Sigmoid colon (tissue), 4 donors: ENCODE results near the gene UAP1.

ENCODE experiments used
- EP300 ChIP-seq, 4 donors: sonication (generic); formaldehyde crosslinking; IDR thresholded peaks; one replicate each; pipeline ENCODE4 v1.6.1; 2017; ENCODE audit warnings: antibody characterized with exemption in 4 of 4
- POLR2A ChIP-seq, 2 donors: fragments of 450-650 bp; IDR thresholded peaks; one replicate each; pipeline ENCODE4 v1.6.1; 2016; ENCODE audit warnings: antibody characterized with exemption in 2 of 2, mild to moderate bottlenecking in 2 of 2, moderate library complexity in 2 of 2
- POLR2AphosphoS5 ChIP-seq, 4 donors: sonication (generic); formaldehyde crosslinking; IDR thresholded peaks; one replicate each; pipeline ENCODE4 v1.6.1; 2017; ENCODE audit warnings: antibody characterized with exemption in 4 of 4
- TF ChIP-seq, protein P1 (sequence below), 4 experiments: fragments of 450-650 bp in 3 of 4; fragments of 200-600 bp in 1 of 4; IDR thresholded peaks; one replicate each; pipeline ENCODE4 v1.5.1; 2016 to 2019; ENCODE audit warnings: antibody characterized with exemption in 4 of 4, mild to moderate bottlenecking in 3 of 4, moderate library complexity in 2 of 4

DNA sequence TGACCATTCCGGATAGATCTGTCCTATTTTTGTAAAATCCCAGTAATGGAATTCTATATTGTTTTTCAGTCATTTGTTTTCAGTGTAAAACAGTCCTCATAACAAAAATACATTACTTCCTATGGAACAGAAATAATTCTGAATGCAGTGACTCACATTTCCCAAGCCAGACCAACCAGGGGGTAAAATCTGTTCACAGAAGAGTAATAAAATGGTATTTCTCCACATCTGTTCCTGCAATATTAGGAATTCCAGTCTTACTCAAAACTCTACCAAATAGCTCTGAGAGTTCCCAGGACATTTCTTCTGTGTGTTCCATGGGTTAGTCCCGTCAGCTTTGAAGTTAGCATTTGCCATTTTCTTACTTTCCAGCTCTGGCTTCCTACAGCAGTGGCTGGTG lies 68.1 kb downstream of the UAP1 start:
- TF ChIP-seq POLR2A (IDR thresholded peaks at IDR 0.05) = no peak
- TF ChIP-seq, protein P1, sequence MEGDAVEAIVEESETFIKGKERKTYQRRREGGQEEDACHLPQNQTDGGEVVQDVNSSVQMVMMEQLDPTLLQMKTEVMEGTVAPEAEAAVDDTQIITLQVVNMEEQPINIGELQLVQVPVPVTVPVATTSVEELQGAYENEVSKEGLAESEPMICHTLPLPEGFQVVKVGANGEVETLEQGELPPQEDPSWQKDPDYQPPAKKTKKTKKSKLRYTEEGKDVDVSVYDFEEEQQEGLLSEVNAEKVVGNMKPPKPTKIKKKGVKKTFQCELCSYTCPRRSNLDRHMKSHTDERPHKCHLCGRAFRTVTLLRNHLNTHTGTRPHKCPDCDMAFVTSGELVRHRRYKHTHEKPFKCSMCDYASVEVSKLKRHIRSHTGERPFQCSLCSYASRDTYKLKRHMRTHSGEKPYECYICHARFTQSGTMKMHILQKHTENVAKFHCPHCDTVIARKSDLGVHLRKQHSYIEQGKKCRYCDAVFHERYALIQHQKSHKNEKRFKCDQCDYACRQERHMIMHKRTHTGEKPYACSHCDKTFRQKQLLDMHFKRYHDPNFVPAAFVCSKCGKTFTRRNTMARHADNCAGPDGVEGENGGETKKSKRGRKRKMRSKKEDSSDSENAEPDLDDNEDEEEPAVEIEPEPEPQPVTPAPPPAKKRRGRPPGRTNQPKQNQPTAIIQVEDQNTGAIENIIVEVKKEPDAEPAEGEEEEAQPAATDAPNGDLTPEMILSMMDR (IDR thresholded peaks at IDR 0.05) = no peak
- peak in 1 of 4 donors; percentile 17 for TF ChIP-seq POLR2AphosphoS5 (IDR thresholded peaks at IDR 0.05)
- no peak for TF ChIP-seq EP300 (IDR thresholded peaks at IDR 0.05)
